Measurements from ENCODE around the gene SPATA12.

GRCh38 chr3:57087361-57088092 lies 27.1 kb downstream of the SPATA12 start:
- no peak for TF ChIP-seq CTCF (IDR thresholded peaks at IDR 0.05; ENCODE audit: control extremely low read depth in 1 of 3, insufficient read depth in 1 of 3, low read depth in 1 of 3, low read length in 3 of 3)
- TF ChIP-seq TAF1 (IDR thresholded peaks at IDR 0.05; ENCODE audit: low read depth, low read length), result no peak
- TF ChIP-seq EZH2 (IDR thresholded peaks at IDR 0.05; ENCODE audit: low read depth, low read length, severe bottlenecking), result no peak
- TF ChIP-seq, protein P1, sequence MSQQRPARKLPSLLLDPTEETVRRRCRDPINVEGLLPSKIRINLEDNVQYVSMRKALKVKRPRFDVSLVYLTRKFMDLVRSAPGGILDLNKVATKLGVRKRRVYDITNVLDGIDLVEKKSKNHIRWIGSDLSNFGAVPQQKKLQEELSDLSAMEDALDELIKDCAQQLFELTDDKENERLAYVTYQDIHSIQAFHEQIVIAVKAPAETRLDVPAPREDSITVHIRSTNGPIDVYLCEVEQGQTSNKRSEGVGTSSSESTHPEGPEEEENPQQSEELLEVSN (IDR thresholded peaks at IDR 0.05), result no peak
- no peak for TF ChIP-seq CHD7 (IDR thresholded peaks at IDR 0.05; ENCODE audit: insufficient replicate concordance, low read length)
- TF ChIP-seq, protein P2, sequence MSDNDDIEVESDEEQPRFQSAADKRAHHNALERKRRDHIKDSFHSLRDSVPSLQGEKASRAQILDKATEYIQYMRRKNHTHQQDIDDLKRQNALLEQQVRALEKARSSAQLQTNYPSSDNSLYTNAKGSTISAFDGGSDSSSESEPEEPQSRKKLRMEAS (IDR thresholded peaks at IDR 0.05), result no peak
- no peak for TF ChIP-seq SRF (IDR thresholded peaks at IDR 0.05; ENCODE audit: low read depth, low read length)
- no peak for TF ChIP-seq CREB1 (IDR thresholded peaks at IDR 0.05)
- TF ChIP-seq BRCA1 (IDR thresholded peaks at IDR 0.05; ENCODE audit: low read depth, low read length), result no peak
- no peak for TF ChIP-seq EP300 (IDR thresholded peaks at IDR 0.05; ENCODE audit: borderline replicate concordance in 1 of 2, low read depth in 2 of 2, low read length in 2 of 2)
